Smooth muscle cell (in vitro differentiated cells): ENCODE results near the gene GSTT4. TPM values are rescaled to one million over a fixed set of nuclear protein-coding genes. Genes with fewer than 3 reads are reported as not detected.

Experiments
- DNase-seq: peaks from one replicate; lab custom pipeline; 2025; ENCODE audit not compliant: unreplicated experiment; lab: John Stamatoyannopoulos, UW
- H2AFZ ChIP-seq: fragments of 200-600 bp; sonication (generic); 2 replicates; pipeline ENCODE4 v1.6.0; 2016; ENCODE audit warnings: antibody characterized with exemption, low read depth, mild to moderate bottlenecking
- H3F3A ChIP-seq: fragments of 200-600 bp; sonication (generic); 2 replicates; pipeline ENCODE4 v1.6.0; 2017; ENCODE audit warnings: antibody characterized with exemption, low read depth
- H3K27ac ChIP-seq: fragments of 200-600 bp; sonication (generic); 2 replicates; pipeline ENCODE4 v1.5.1; 2016; ENCODE audit warnings: low read depth, mild to moderate bottlenecking
- H3K27me3 ChIP-seq: fragments of 200-600 bp; sonication (generic); 2 replicates; pipeline ENCODE4 v1.6.1; 2016; ENCODE audit warnings: low read depth, mild to moderate bottlenecking
- H3K36me3 ChIP-seq: fragments of 200-600 bp; sonication (generic); 2 replicates; pipeline ENCODE4 v1.5.1; 2016; ENCODE audit warnings: low read depth
- H3K4me1 ChIP-seq: fragments of 200-600 bp; sonication (generic); 2 replicates; pipeline ENCODE4 v1.5.1; 2016; ENCODE audit warnings: low read depth
- H3K4me2 ChIP-seq: fragments of 200-600 bp; sonication (generic); 2 replicates; pipeline ENCODE4 v1.6.0; 2016; ENCODE audit warnings: mild to moderate bottlenecking
- H3K4me3 ChIP-seq: fragments of 200-600 bp; sonication (generic); 2 replicates; pipeline ENCODE4 v1.5.1; 2016; ENCODE audit warnings: mild to moderate bottlenecking
- H3K79me2 ChIP-seq: fragments of 200-600 bp; sonication (generic); 2 replicates; pipeline ENCODE4 v1.6.0; 2016; ENCODE audit warnings: low read depth, mild to moderate bottlenecking
- H3K9ac ChIP-seq: fragments of 200-600 bp; sonication (generic); 2 replicates; pipeline ENCODE4 v1.6.0; 2016; ENCODE audit warnings: low read depth
- H3K9me3 ChIP-seq: fragments of 200-600 bp; sonication (generic); replicated peaks from 2 replicates; pipeline ENCODE4 v1.5.1; 2016; ENCODE audit warnings: low read depth
- H4K20me1 ChIP-seq: fragments of 200-600 bp; sonication (generic); 2 replicates; pipeline ENCODE4 v1.6.0; 2016; ENCODE audit warnings: low read depth
- WGBS: methylation state at CpG from one replicate; pipeline ENCODE4 v1.1.7; 2016; ENCODE audit warnings: low lambda C conversion rate; 5-methylcytosine and 5-hydroxymethylcytosine counted together
- polyA plus RNA-seq: library from polyadenylated mRNA; unstranded; fragments of >200 nt; fragmentation: Nextera tagmentation; extraction: Ambion mirVana; gene quantifications from 2 replicates; pipeline ENCODE4 v1.2.1, GENCODE V29; 2016
- total RNA-seq: library from RNA; depleted of rRNA; stranded (reverse); fragments of >200 nt; gene quantifications from 2 replicates; pipeline ENCODE4 v1.2.3, GENCODE V29; 2014
- TF ChIP-seq, protein P1 (sequence below): fragments of 200-600 bp; sonication (generic); IDR thresholded peaks from 2 replicates; pipeline ENCODE4 v1.5.1; 2017; ENCODE audit warnings: borderline replicate concordance, mild to moderate bottlenecking, antibody characterized with exemption; ENCODE audit not compliant: insufficient read depth, poor library complexity, severe bottlenecking

GSTT4 gene
- total and polyA plus RNA-seq, 2 experiments from 2014 or later, result not detected

DNA sequence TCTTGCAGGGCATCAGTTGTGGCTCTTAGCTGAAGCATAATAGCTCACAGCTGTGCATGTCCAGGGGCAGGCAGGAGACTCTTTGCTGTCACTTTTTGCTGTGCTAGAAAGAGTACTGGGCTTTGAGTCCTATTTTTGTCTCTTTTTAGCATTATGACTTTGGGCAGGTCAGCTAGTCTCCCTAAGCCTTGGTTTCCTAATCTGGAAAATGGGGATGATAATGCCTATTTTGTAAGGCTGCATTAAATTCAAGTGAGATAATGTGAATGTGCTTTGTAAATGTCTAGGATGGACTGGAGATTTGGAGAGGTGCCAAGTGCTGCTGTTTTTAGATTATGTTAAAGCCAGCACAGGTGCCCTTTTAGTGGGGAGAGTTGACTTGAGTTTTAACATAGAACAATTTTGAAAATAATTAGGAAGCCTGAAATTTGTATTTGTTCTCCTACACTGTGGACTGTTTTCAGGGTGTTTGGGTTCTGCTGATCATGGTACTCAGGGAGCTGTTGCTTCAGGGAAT is 25.0 kb upstream of the GSTT4 start:
- DNase-seq, result no peak
- Histone ChIP-seq H3F3A (no peaks in the 10 kb centered on the region), H3K9ac (no peak overlapping the region), H3K36me3 (no peaks in the 10 kb centered on the region), H4K20me1 (peaks cover 100% of the 10 kb centered on the region), H2AFZ (no peak overlapping the region), H3K4me1 (no peaks in the 10 kb centered on the region), H3K79me2 (peaks cover 69% of the 10 kb centered on the region), H3K27me3 (no peaks in the 10 kb centered on the region), H3K9me3 (no peaks in the 10 kb centered on the region), H3K4me2 (no peak overlapping the region), H3K27ac (no peak overlapping the region), H3K4me3 (no peak overlapping the region)
- TF ChIP-seq, protein P1, sequence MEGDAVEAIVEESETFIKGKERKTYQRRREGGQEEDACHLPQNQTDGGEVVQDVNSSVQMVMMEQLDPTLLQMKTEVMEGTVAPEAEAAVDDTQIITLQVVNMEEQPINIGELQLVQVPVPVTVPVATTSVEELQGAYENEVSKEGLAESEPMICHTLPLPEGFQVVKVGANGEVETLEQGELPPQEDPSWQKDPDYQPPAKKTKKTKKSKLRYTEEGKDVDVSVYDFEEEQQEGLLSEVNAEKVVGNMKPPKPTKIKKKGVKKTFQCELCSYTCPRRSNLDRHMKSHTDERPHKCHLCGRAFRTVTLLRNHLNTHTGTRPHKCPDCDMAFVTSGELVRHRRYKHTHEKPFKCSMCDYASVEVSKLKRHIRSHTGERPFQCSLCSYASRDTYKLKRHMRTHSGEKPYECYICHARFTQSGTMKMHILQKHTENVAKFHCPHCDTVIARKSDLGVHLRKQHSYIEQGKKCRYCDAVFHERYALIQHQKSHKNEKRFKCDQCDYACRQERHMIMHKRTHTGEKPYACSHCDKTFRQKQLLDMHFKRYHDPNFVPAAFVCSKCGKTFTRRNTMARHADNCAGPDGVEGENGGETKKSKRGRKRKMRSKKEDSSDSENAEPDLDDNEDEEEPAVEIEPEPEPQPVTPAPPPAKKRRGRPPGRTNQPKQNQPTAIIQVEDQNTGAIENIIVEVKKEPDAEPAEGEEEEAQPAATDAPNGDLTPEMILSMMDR, result no peak

DNA sequence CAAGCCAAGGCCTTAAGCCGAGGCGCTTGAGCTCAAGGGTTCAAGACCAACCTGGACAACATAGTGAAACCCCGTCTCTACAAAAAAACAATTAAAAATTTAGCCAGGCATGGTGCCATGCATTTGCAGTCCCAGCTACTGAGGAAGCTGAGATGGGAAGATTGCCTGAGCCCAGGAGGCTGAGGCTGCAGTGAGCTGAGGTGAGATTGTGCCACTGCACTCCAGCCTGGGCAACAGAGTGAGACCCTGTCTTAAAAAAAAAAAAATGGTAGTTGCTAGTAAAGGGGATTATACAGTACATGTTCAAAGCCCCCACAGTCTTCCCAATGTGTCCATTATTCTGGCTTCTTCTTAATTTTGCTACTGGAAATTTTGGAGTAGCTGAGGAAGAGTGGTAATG is 24.1 kb upstream of the GSTT4 start:
- TF ChIP-seq, protein P1, result no peak
- H4K20me1 ChIP-seq, result peaks cover 100% of the 10 kb centered on the region

GRCh38 chr22:24028533-24028932 is 23.3 kb upstream of the GSTT4 start:
- Histone ChIP-seq H2AFZ (no peak overlapping the region), H4K20me1 (peaks cover 100% of the 10 kb centered on the region), H3K9me3 (no peaks in the 10 kb centered on the region), H3K36me3 (no peaks in the 10 kb centered on the region), H3F3A (no peaks in the 10 kb centered on the region), H3K4me3 (no peak overlapping the region), H3K9ac (no peak overlapping the region), H3K27me3 (no peaks in the 10 kb centered on the region), H3K4me2 (no peak overlapping the region), H3K79me2 (peaks cover 71% of the 10 kb centered on the region), H3K4me1 (no peaks in the 10 kb centered on the region), H3K27ac (no peak overlapping the region)
- TF ChIP-seq, protein P1, result no peak
- no peak for DNase-seq
- 75% methylated on average over 2 of the region's 2 CpGs for WGBS

More for the DNA sequence above, 24.1 kb upstream of the GSTT4 start:
- WGBS, result 100% methylated on average over 3 of the region's 3 CpGs
- H3K4me1 ChIP-seq, result no peaks in the 10 kb centered on the region
- H3K9me3 ChIP-seq, result no peaks in the 10 kb centered on the region
- H3K27ac ChIP-seq, result no peak overlapping the region
- no peak overlapping the region for H3K4me2 ChIP-seq
- no peaks in the 10 kb centered on the region for H3K27me3 ChIP-seq
- no peaks in the 10 kb centered on the region for H3K36me3 ChIP-seq
- H3F3A ChIP-seq, result no peaks in the 10 kb centered on the region
- no peak overlapping the region for H3K4me3 ChIP-seq
- no peak overlapping the region for H3K9ac ChIP-seq
- H2AFZ ChIP-seq, result no peak overlapping the region
- H3K79me2 ChIP-seq, result peaks cover 72% of the 10 kb centered on the region
- DNase-seq, result no peak

DNA sequence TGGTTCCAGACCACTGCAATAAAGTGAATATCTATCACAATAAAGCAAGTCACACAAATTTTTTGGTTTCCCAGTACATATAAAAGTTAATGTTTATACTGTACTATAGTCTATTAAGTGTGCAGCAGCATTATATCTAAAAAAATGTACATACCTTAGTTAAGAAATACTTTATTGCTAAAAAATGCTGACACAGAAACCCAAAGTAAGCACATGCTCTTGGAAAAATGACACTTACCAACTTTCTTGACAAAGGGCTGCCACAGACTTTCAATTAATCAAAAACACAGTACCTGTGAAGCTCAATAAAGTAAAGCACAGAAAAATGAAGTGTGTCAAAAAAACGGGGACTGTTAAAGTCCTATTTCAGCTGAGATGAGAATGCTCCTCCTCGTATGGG is 22.7 kb upstream of the GSTT4 start:
- Histone ChIP-seq H3F3A (no peaks in the 10 kb centered on the region), H3K4me2 (no peak overlapping the region), H3K27me3 (no peaks in the 10 kb centered on the region), H3K27ac (no peak overlapping the region), H4K20me1 (peaks cover 100% of the 10 kb centered on the region), H3K79me2 (peaks cover 71% of the 10 kb centered on the region), H3K36me3 (no peaks in the 10 kb centered on the region), H3K9me3 (no peaks in the 10 kb centered on the region), H3K4me1 (no peaks in the 10 kb centered on the region), H3K4me3 (no peak overlapping the region), H3K9ac (no peak overlapping the region), H2AFZ (no peak overlapping the region)
- 90% methylated on average over 2 of the region's 2 CpGs for WGBS
- no peak for DNase-seq
- TF ChIP-seq, protein P1, result no peak
